K562 (cell line): ENCODE results near the gene MID1IP1. TPM values are rescaled to one million over a fixed set of nuclear protein-coding genes. Genes with fewer than 3 reads are reported as not detected.

Source experiments
- CBX1 ChIP-seq: sonication (generic); IDR thresholded peaks from 2 replicates; pipeline ENCODE4 v1.6.1; 2016; ENCODE audit warnings: antibody characterized with exemption, low read depth, mild to moderate bottlenecking
- GTF2A2 ChIP-seq: IDR thresholded peaks from 2 replicates; pipeline ENCODE4 v1.6.1; 2016; ENCODE audit warnings: mild to moderate bottlenecking, missing genetic modification characterization, missing compliant biosample characterization
- ID3 ChIP-seq, 2 experiments: fragments of 250-450 bp in 1 of 2; fragments of 450-650 bp in 1 of 2; sonication (Bioruptor Pico) in 1 of 2; IDR thresholded peaks; 2 replicates each; pipeline versions ENCODE4 v1.6.1 to v1.8.0; 2016 to 2021; ENCODE audit warnings: mild to moderate bottlenecking in 2 of 2, moderate library complexity in 2 of 2, missing compliant biosample characterization in 1 of 2, missing genetic modification characterization in 1 of 2
- NBN ChIP-seq: fragments of 450-650 bp; IDR thresholded peaks from 2 replicates; pipeline ENCODE4 v1.6.1; 2016; ENCODE audit warnings: low read depth, mild to moderate bottlenecking
- NCOA6 ChIP-seq: fragments of 450-650 bp; IDR thresholded peaks from 2 replicates; pipeline ENCODE4 v1.6.1; 2017; ENCODE audit warnings: mild to moderate bottlenecking
- NFYB ChIP-seq: IDR thresholded peaks from 2 replicates; pipeline ENCODE4 v1.6.1; 2011; ENCODE audit warnings: mild to moderate bottlenecking, moderate library complexity; ENCODE audit not compliant: insufficient read length; ENCODE audit errors: extremely low read depth
- PHTF2 ChIP-seq: fragments of 250-450 bp; sonication (Bioruptor Pico); IDR thresholded peaks from 2 replicates; pipeline ENCODE4 v1.5.0; 2021; ENCODE audit warnings: mild to moderate bottlenecking
- POLR2B ChIP-seq: fragments of 450-650 bp; IDR thresholded peaks from 2 replicates; pipeline ENCODE4 v1.6.1; 2018; ENCODE audit warnings: low read depth; ENCODE audit not compliant: partially characterized antibody
- SAFB ChIP-seq: fragments of 200-400 bp; formaldehyde crosslinking; IDR thresholded peaks from 2 replicates; pipeline ENCODE4 v1.6.1; 2017; ENCODE audit warnings: low read depth, low read length, borderline replicate concordance
- SRF ChIP-seq, 2 experiments: fragments of 250-450, 450-650 bp in 1 of 2; sonication (Bioruptor Pico) in 1 of 2; sonication (generic) in 1 of 2; formaldehyde crosslinking; IDR thresholded peaks; 2 replicates each; pipeline versions ENCODE4 v1.5.0 to v1.5.1; 2020 to 2022; ENCODE audit warnings: mild to moderate bottlenecking in 1 of 2, missing genetic modification reagents in 1 of 2
- ZBTB26 ChIP-seq: fragments of 450-650 bp; formaldehyde crosslinking; IDR thresholded peaks from 2 replicates; pipeline ENCODE4 v1.4.0; 2022; ENCODE audit warnings: missing genetic modification characterization
- ZHX1 ChIP-seq: fragments of 150-350 bp; conservative IDR thresholded peaks from 2 replicates; pipeline ENCODE4 v1.6.1; 2014; ENCODE audit warnings: low read length
- ZNF165 ChIP-seq: fragments of 250-450 bp; sonication (Bioruptor Pico); IDR thresholded peaks from 2 replicates; pipeline ENCODE4 v1.4.0; 2020; ENCODE audit warnings: borderline replicate concordance
- ZNF609 ChIP-seq: sonication (generic); formaldehyde crosslinking; IDR thresholded peaks from 2 replicates; pipeline ENCODE4 v1.8.1; 2023; ENCODE audit warnings: missing genetic modification reagents, mild to moderate bottlenecking, borderline replicate concordance
- ZNF696 ChIP-seq: fragments of 250-450 bp; sonication (Bioruptor Pico); conservative IDR thresholded peaks from 2 replicates; pipeline ENCODE4 v1.4.0; 2020; ENCODE audit warnings: mild to moderate bottlenecking, moderate library complexity
- ZNF76 ChIP-seq: fragments of 250-450 bp; sonication (Bioruptor Pico); IDR thresholded peaks from 2 replicates; pipeline ENCODE4 v1.4.0; 2020; ENCODE audit warnings: mild to moderate bottlenecking, moderate library complexity, borderline replicate concordance
- ZNF830 ChIP-seq: fragments of 250-450 bp; sonication (Bioruptor Pico); IDR thresholded peaks from 2 replicates; pipeline ENCODE4 v1.5.0; 2021; ENCODE audit warnings: mild to moderate bottlenecking
- polyA plus RNA-seq, 8 experiments: library from polyadenylated mRNA; depleted of rRNA in 4 of 8; stranded (reverse) in 5 of 8; unstranded in 3 of 8; fragments of >200 nt; fragmentation: Nextera tagmentation in 2 of 8; fragmentation: Illumina TruSeq in 1 of 8; extraction: Ambion mirVana in 2 of 8; extraction: Trizol in 1 of 8; gene quantifications; 2 replicates each; pipeline versions ENCODE4 v1.2.1 to v1.2.3, GENCODE V29; 2011 to 2014; ENCODE audit warnings: inconsistent platforms in 1 of 8, missing spikeins in 1 of 8
- total RNA-seq, 7 experiments: library from RNA; depleted of rRNA in 6 of 7; stranded (reverse); fragments of >200 nt in 6 of 7; fragmentation: Illumina TruSeq in 2 of 7; extraction: Trizol in 2 of 7; gene quantifications; 2 replicates each; pipeline versions ENCODE4 v1.2.1 to v1.2.3, GENCODE V29; 2011 to 2021; ENCODE audit warnings: low replicate concordance in 1 of 7

The MID1IP1 gene
- total and polyA plus RNA-seq, 9 of the 15 experiments (the other 6 are each of a cell fraction or from before 2014, with no cell fraction given): 0.51 to 102 (median 27.5) TPM

- no peak for TF ChIP-seq ZNF609 (CRISPR knock-in tag)
- TF ChIP-seq ID3 (CRISPR knock-in tag; IDR thresholded peaks at IDR 0.05): no peak
- no peak for TF ChIP-seq ID3 (tag; IDR thresholded peaks at IDR 0.05)
- no peak for TF ChIP-seq NCOA6
- TF ChIP-seq PHTF2: no peak
- TF ChIP-seq ZNF696: no peak
- TF ChIP-seq NBN: no peak
- no peak for TF ChIP-seq SAFB
- no peak for TF ChIP-seq NFYB
- no peak for TF ChIP-seq SRF (CRISPR knock-in tag; IDR thresholded peaks at IDR 0.05)
- peak; percentile 55; the same call in 1 of the 2 replicates for TF ChIP-seq ZNF76 (CRISPR knock-in tag)
- TF ChIP-seq ZNF830 (CRISPR knock-in tag): no peak
- no peak for TF ChIP-seq GTF2A2 (tag)
- TF ChIP-seq CBX1: no peak
- TF ChIP-seq ZHX1: no peak
- TF ChIP-seq ZBTB26 (CRISPR knock-in tag): no peak
- peak; percentile 42; the same call in 1 of the 2 replicates for TF ChIP-seq ZNF165 (CRISPR knock-in tag)
- TF ChIP-seq POLR2B: no peak
Measured at GRCh38 chrX:38819163-38819562, 17.9 kb downstream of the MID1IP1 start (continued).
